Measurements from ENCODE around the gene TESK2. TPM values are rescaled to one million over a fixed set of nuclear protein-coding genes. Genes with fewer than 3 reads are reported as not detected.

Gene TESK2
- total and polyA plus RNA-seq, 4 donors = 1.8 to 8.7 (median 3.6) TPM

GRCh38 chr1:45327644-45328515 is 163.1 kb downstream of the TESK2 start:
- Histone ChIP-seq H3K9me3 (ENCODE audit: control insufficient read depth in 4 of 4, insufficient read depth in 3 of 4, low read length in 3 of 4) (no peaks in the 10 kb centered on the region), H3K36me3 (ENCODE audit: control insufficient read depth in 4 of 4, insufficient read depth in 4 of 4, low read length in 4 of 4) (peaks cover 0 to 24% (median 6%) of the 10 kb centered on the region in 4 donors), H3K27ac (ENCODE audit: low read depth in 1 of 2, low read length in 1 of 2) (no peak overlapping the region), H3K27me3 (ENCODE audit: control insufficient read depth in 3 of 3, insufficient read depth in 3 of 3, low read length in 2 of 3) (no peaks in the 10 kb centered on the region), H3K9ac (ENCODE audit: insufficient read depth in 1 of 2, low read length in 2 of 2) (no peak overlapping the region), H3K4me3 (peak overlapping the region; percentile 32), H3K4me1 (ENCODE audit: control insufficient read depth in 5 of 5, insufficient read depth in 5 of 5, low read length in 5 of 5) (peaks cover 0 to 24% (median 4%) of the 10 kb centered on the region in 5 donors)
- DNase-seq (no peak), ATAC-seq (ENCODE audit: insufficient read depth, low FRiP score) (no peak)
- TF ChIP-seq, protein P1, sequence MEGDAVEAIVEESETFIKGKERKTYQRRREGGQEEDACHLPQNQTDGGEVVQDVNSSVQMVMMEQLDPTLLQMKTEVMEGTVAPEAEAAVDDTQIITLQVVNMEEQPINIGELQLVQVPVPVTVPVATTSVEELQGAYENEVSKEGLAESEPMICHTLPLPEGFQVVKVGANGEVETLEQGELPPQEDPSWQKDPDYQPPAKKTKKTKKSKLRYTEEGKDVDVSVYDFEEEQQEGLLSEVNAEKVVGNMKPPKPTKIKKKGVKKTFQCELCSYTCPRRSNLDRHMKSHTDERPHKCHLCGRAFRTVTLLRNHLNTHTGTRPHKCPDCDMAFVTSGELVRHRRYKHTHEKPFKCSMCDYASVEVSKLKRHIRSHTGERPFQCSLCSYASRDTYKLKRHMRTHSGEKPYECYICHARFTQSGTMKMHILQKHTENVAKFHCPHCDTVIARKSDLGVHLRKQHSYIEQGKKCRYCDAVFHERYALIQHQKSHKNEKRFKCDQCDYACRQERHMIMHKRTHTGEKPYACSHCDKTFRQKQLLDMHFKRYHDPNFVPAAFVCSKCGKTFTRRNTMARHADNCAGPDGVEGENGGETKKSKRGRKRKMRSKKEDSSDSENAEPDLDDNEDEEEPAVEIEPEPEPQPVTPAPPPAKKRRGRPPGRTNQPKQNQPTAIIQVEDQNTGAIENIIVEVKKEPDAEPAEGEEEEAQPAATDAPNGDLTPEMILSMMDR (IDR thresholded peaks at IDR 0.05; ENCODE audit: control extremely low read depth, extremely low read depth) = no peak
- 70% methylated on average over 19 of the region's 19 CpGs for WGBS, 2 donors

DNA sequence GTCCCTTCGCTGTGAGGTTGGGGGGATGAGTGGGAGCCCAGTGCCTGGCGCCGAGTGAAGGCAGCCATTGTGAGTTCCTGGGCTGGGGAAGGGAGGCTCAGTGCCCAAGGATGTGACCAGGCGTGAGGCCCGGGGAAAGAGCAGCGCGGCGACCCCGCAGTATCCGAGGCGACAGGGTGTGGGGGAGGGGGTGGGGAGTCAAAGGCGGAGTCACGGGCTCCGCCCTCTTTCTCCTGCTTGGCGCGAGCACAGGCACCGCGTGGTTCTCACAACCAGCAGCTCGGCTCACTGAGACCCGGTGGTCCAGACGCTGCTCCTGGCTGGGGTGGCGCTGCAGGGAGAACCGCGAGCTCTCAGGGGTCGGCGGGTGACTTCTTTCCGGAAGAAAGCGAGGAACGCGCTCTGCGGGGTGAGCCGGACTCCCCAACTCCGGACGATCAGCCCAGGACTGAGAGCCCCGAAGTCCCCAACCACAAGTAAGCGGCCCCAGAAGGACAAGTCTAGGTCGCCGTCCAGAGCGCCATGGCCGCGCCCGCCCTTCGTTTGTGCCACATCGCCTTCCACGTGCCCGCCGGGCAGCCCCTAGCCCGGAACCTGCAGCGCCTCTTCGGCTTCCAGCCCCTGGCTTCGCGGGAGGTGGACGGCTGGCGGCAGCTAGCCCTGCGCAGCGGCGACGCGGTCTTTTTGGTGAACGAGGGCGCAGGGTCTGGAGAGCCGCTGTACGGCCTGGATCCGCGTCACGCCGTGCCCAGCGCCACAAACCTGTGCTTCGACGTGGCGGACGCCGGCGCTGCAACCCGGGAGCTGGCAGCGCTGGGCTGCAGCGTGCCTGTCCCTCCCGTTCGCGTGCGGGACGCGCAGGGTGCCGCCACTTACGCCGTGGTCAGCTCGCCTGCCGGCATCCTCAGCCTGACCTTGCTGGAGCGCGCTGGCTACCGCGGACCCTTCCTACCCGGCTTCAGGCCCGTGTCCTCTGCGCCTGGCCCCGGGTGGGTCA is 164.0 kb downstream of the TESK2 start, which contains the start of gene HPDL:
TSS of gene HPDL (plus strand) at position 269 of the 997 bp plus-strand sequence. CDS start at position 523, 254 bp downstream.
- WGBS, 2 donors = 9 to 10% methylated on average over 90 to 96 of the region's 96 CpGs
- DNase-seq (peak; percentile 87 to 95 (median 92)), ATAC-seq (ENCODE audit: insufficient read depth, low FRiP score) (peak; percentile 68)
- H3K9me3 ChIP-seq (ENCODE audit: control insufficient read depth in 4 of 4, insufficient read depth in 3 of 4, low read length in 3 of 4) = no peaks in the 10 kb centered on the region
- H3K27ac ChIP-seq (ENCODE audit: low read depth in 1 of 2, low read length in 1 of 2) = no peak within 1 kb of the TSS
- peaks cover 0 to 16% (median 3%) of the 10 kb centered on the region in 4 donors for H3K36me3 ChIP-seq (ENCODE audit: control insufficient read depth in 4 of 4, insufficient read depth in 4 of 4, low read length in 4 of 4)
- H3K27me3 ChIP-seq (ENCODE audit: control insufficient read depth in 3 of 3, insufficient read depth in 3 of 3, low read length in 2 of 3) = no peaks in the 10 kb centered on the region
- peaks cover 0 to 24% (median 4%) of the 10 kb centered on the region in 5 donors for H3K4me1 ChIP-seq (ENCODE audit: control insufficient read depth in 5 of 5, insufficient read depth in 5 of 5, low read length in 5 of 5)
- TF ChIP-seq, protein P1 (IDR thresholded peaks at IDR 0.05; ENCODE audit: control extremely low read depth, extremely low read depth) = no peak
- peak within 1 kb of the TSS; percentile 32 for H3K4me3 ChIP-seq
- peak within 1 kb of the TSS in 1 of 2 donors; percentile 34 for H3K9ac ChIP-seq (ENCODE audit: insufficient read depth in 1 of 2, low read length in 2 of 2)

DNA sequence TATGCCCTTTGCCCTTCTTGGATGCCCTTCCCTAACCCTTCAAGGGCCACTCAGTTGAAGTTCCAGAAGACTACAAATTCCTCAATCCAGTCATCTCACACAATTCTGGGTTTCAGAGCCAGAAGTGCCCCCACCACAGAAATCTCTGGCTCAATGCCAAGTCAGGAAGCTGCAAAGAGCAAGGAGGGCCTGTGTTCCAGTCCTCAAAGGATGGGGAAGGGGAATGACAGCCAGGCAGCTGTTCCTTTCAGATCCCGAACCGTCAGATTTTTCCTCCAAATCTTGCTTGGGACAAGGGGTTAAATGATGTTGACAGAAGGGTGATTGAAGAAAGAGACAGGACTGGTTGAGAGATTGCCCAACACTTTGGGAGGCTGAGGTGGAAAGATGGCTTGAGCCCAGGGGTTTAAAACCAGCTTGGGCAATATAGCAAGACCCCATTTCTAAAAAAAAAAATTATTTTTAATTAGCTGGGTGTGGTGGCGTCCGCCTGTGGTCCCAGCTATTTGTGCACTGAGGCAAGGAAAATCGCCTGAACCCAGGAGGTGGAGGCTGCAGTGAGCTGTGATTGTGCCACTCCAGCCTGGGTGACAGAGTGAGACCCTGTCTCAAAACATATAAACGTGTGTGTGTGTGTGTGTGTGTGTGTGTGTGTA is 165.0 kb downstream of the TESK2 start:
- Histone ChIP-seq H3K9ac (ENCODE audit: insufficient read depth in 1 of 2, low read length in 2 of 2) (no peak overlapping the region), H3K4me3 (no peak overlapping the region), H3K27me3 (ENCODE audit: control insufficient read depth in 3 of 3, insufficient read depth in 3 of 3, low read length in 2 of 3) (no peaks in the 10 kb centered on the region), H3K36me3 (ENCODE audit: control insufficient read depth in 4 of 4, insufficient read depth in 4 of 4, low read length in 4 of 4) (peaks cover 0 to 7% (median 0%) of the 10 kb centered on the region in 4 donors), H3K4me1 (ENCODE audit: control insufficient read depth in 5 of 5, insufficient read depth in 5 of 5, low read length in 5 of 5) (peaks cover 0 to 24% (median 4%) of the 10 kb centered on the region in 5 donors), H3K27ac (ENCODE audit: low read depth in 1 of 2, low read length in 1 of 2) (no peak overlapping the region), H3K9me3 (ENCODE audit: control insufficient read depth in 4 of 4, insufficient read depth in 3 of 4, low read length in 3 of 4) (no peaks in the 10 kb centered on the region)
- WGBS, 2 donors = 54 to 61% methylated on average over 6 of the region's 6 CpGs
- ATAC-seq (ENCODE audit: insufficient read depth, low FRiP score) (no peak), DNase-seq (peak; percentile 56 to 70 (median 69))
- TF ChIP-seq, protein P1 (IDR thresholded peaks at IDR 0.05; ENCODE audit: control extremely low read depth, extremely low read depth) = no peak

Data from lung (tissue), 12 donors.